Smooth muscle cell (in vitro differentiated cells): ENCODE results near the gene PEX26. TPM values are rescaled to one million over a fixed set of nuclear protein-coding genes. Genes with fewer than 3 reads are reported as not detected.

Experiments used
- DNase-seq: peaks from one replicate; lab custom pipeline; 2025; ENCODE audit not compliant: unreplicated experiment; lab: John Stamatoyannopoulos, UW
- H2AFZ ChIP-seq: fragments of 200-600 bp; sonication (generic); 2 replicates; pipeline ENCODE4 v1.6.0; 2016; ENCODE audit warnings: antibody characterized with exemption, low read depth, mild to moderate bottlenecking
- H3F3A ChIP-seq: fragments of 200-600 bp; sonication (generic); 2 replicates; pipeline ENCODE4 v1.6.0; 2017; ENCODE audit warnings: antibody characterized with exemption, low read depth
- H3K27ac ChIP-seq: fragments of 200-600 bp; sonication (generic); 2 replicates; pipeline ENCODE4 v1.5.1; 2016; ENCODE audit warnings: low read depth, mild to moderate bottlenecking
- H3K27me3 ChIP-seq: fragments of 200-600 bp; sonication (generic); 2 replicates; pipeline ENCODE4 v1.6.1; 2016; ENCODE audit warnings: low read depth, mild to moderate bottlenecking
- H3K36me3 ChIP-seq: fragments of 200-600 bp; sonication (generic); 2 replicates; pipeline ENCODE4 v1.5.1; 2016; ENCODE audit warnings: low read depth
- H3K4me1 ChIP-seq: fragments of 200-600 bp; sonication (generic); 2 replicates; pipeline ENCODE4 v1.5.1; 2016; ENCODE audit warnings: low read depth
- H3K4me2 ChIP-seq: fragments of 200-600 bp; sonication (generic); 2 replicates; pipeline ENCODE4 v1.6.0; 2016; ENCODE audit warnings: mild to moderate bottlenecking
- H3K4me3 ChIP-seq: fragments of 200-600 bp; sonication (generic); 2 replicates; pipeline ENCODE4 v1.5.1; 2016; ENCODE audit warnings: mild to moderate bottlenecking
- H3K79me2 ChIP-seq: fragments of 200-600 bp; sonication (generic); 2 replicates; pipeline ENCODE4 v1.6.0; 2016; ENCODE audit warnings: low read depth, mild to moderate bottlenecking
- H3K9ac ChIP-seq: fragments of 200-600 bp; sonication (generic); 2 replicates; pipeline ENCODE4 v1.6.0; 2016; ENCODE audit warnings: low read depth
- H3K9me3 ChIP-seq: fragments of 200-600 bp; sonication (generic); replicated peaks from 2 replicates; pipeline ENCODE4 v1.5.1; 2016; ENCODE audit warnings: low read depth
- H4K20me1 ChIP-seq: fragments of 200-600 bp; sonication (generic); 2 replicates; pipeline ENCODE4 v1.6.0; 2016; ENCODE audit warnings: low read depth
- CTCF ChIP-seq: fragments of 200-600 bp; sonication (generic); IDR thresholded peaks from 2 replicates; pipeline ENCODE4 v1.5.1; 2017; ENCODE audit warnings: borderline replicate concordance, mild to moderate bottlenecking, antibody characterized with exemption; ENCODE audit not compliant: insufficient read depth, poor library complexity, severe bottlenecking
- WGBS: methylation state at CpG from one replicate; pipeline ENCODE4 v1.1.7; 2016; ENCODE audit warnings: low lambda C conversion rate; 5-methylcytosine and 5-hydroxymethylcytosine counted together
- polyA plus RNA-seq: library from polyadenylated mRNA; unstranded; fragments of >200 nt; fragmentation: Nextera tagmentation; extraction: Ambion mirVana; gene quantifications from 2 replicates; pipeline ENCODE4 v1.2.1, GENCODE V29; 2016
- small RNA-seq: library from RNA; depleted of rRNA; stranded (forward); fragments of <200 nt; gene quantifications from one replicate; pipeline ENCODE3, GENCODE V24; 2014
- total RNA-seq: library from RNA; depleted of rRNA; stranded (reverse); fragments of >200 nt; gene quantifications from 2 replicates; pipeline ENCODE4 v1.2.3, GENCODE V29; 2014

Gene PEX26
- total and polyA plus RNA-seq, 2 experiments from 2014 or later, result 4.3 to 15.3 TPM

- Histone ChIP-seq H3K4me3 (no peak overlapping the region), H3K4me2 (no peak overlapping the region), H3K27ac (no peak overlapping the region), H3K27me3 (peaks cover 8% of the 10 kb centered on the region), H3K4me1 (peaks cover 4% of the 10 kb centered on the region), H3K9ac (no peak overlapping the region), H2AFZ (no peak overlapping the region), H4K20me1 (no peaks in the 10 kb centered on the region), H3K36me3 (no peaks in the 10 kb centered on the region), H3K79me2 (no peaks in the 10 kb centered on the region), H3F3A (peaks cover 10% of the 10 kb centered on the region), H3K9me3 (no peaks in the 10 kb centered on the region)
- DNase-seq, result no peak
- 89% methylated on average over 8 of the region's 8 CpGs for WGBS
- no peak for TF ChIP-seq CTCF
Measured at GRCh38 chr22:18154821-18155390, 77.1 kb downstream of the PEX26 start.

Small RNA genes within 50 kb of the gene (small RNA-seq; reads per million reads assigned to genes)
- 0.21 reads per million for gene AC016027.5

Other genes with a start within 250 kb of the PEX26 start
- gene MICAL3, start 53.4 kb upstream of the PEX26 start, total RNA-seq, result 15.4 and 28.6 TPM in 2 replicates
- 3.1 and 9.5 TPM in 2 replicates for gene MICAL3, start 53.4 kb upstream of the PEX26 start, polyA plus RNA-seq
- 0.40 and 1.8 TPM in 2 replicates for gene TUBA8, start 32.8 kb downstream of the PEX26 start, total RNA-seq
- gene TUBA8, start 32.8 kb downstream of the PEX26 start, polyA plus RNA-seq, result 0.26 and 0.55 TPM in 2 replicates
- 0.22 and 2.1 TPM in 2 replicates for gene USP18, start 72.2 kb downstream of the PEX26 start, total RNA-seq
- 0.96 and 2.5 TPM in 2 replicates for gene USP18, start 72.2 kb downstream of the PEX26 start, polyA plus RNA-seq